ENCODE data around the gene FAM210A. TPM values are rescaled to one million over a fixed set of nuclear protein-coding genes. Genes with fewer than 3 reads are reported as not detected.
A peak's percentile ranks its signal among the peaks of the same experiment; 100 is the strongest.

The FAM210A gene
- polyA plus RNA-seq, 1 donor (not counting 4 experiments of a cell fraction or from before 2014, with no cell fraction given) = 31.7 TPM

GRCh38 chr18:13725566-13726231 is 659 bp downstream of the FAM210A start:
- Histone ChIP-seq H3K9ac (ENCODE audit: control insufficient read depth, extremely low read depth, insufficient read depth, low read length) (peak overlapping the region; percentile 96), H3K4me2 (ENCODE audit: control insufficient read depth, extremely low read depth, insufficient read depth, low read depth, low read length) (peak overlapping the region; percentile 66), H3K4me3 (ENCODE audit: control insufficient read depth in 2 of 3, extremely low read depth in 1 of 3, insufficient read depth in 2 of 3, low read depth in 1 of 3, low read length in 3 of 3) (peak overlapping the region; percentile 82 to 92 (median 85)), H3K4me1 (ENCODE audit: control insufficient read depth, extremely low read depth, insufficient read depth, low read length) (peaks cover 10% of the 10 kb centered on the region), H3K27ac (ENCODE audit: control insufficient read depth, insufficient read depth, low read length) (peak overlapping the region; percentile 92), H2AFZ (ENCODE audit: control insufficient read depth, low read length) (peak overlapping the region; percentile 78), H3K36me3 (ENCODE audit: control insufficient read depth in 2 of 2, extremely low read depth in 1 of 2, insufficient read depth in 2 of 2, low read length in 2 of 2) (peaks cover 7% of the 10 kb centered on the region in 2 experiments), H3K9me1 (ENCODE audit: control insufficient read depth, extremely low read depth, insufficient read depth, low read length) (no peaks in the 10 kb centered on the region), H4K20me1 (ENCODE audit: control insufficient read depth, extremely low read depth, insufficient read depth, low read length) (no peaks in the 10 kb centered on the region), H3K27me3 (ENCODE audit: control insufficient read depth, extremely low read depth, insufficient read depth, low read length) (no peaks in the 10 kb centered on the region), H3K79me2 (ENCODE audit: control insufficient read depth, insufficient read depth, low read length) (peaks cover 96% of the 10 kb centered on the region), H3K9me3 (ENCODE audit: control insufficient read depth, low read depth, low read length) (no peaks in the 10 kb centered on the region)
- FAIRE-seq = no peak
- dilution Hi-C loops (cut with MboI; ENCODE audit: extremely low pct_ligation_motif_present, low sequenced_read_pairs) = no loop called here
- no peak for DNase-seq (ENCODE audit: low read depth, low spot score)
- TF ChIP-seq CTCF (optimal IDR thresholded peaks at IDR 0.05 in 1 of 3, IDR thresholded peaks at IDR 0.05 in 1 of 3, conservative IDR thresholded peaks at IDR 0.05 in 1 of 3; ENCODE audit: extremely low read depth in 1 of 3, insufficient read depth in 2 of 3, low read length in 3 of 3) = no peak
- TF ChIP-seq EZH2 (IDR thresholded peaks at IDR 0.05; ENCODE audit: low read length) = no peak

GRCh38 chr18:13720847-13721246 is 5.5 kb downstream of the FAM210A start:
- TF ChIP-seq EZH2 (IDR thresholded peaks at IDR 0.05; ENCODE audit: low read length) = no peak
- H3K9me3 ChIP-seq (ENCODE audit: control insufficient read depth, low read depth, low read length) = no peaks in the 10 kb centered on the region
- H3K27me3 ChIP-seq (ENCODE audit: control insufficient read depth, extremely low read depth, insufficient read depth, low read length) = no peaks in the 10 kb centered on the region
- H3K4me3 ChIP-seq (ENCODE audit: control insufficient read depth in 2 of 3, extremely low read depth in 1 of 3, insufficient read depth in 2 of 3, low read depth in 1 of 3, low read length in 3 of 3) = no peak overlapping the region
- H3K9ac ChIP-seq (ENCODE audit: control insufficient read depth, extremely low read depth, insufficient read depth, low read length) = no peak overlapping the region
- H3K4me1 ChIP-seq (ENCODE audit: control insufficient read depth, extremely low read depth, insufficient read depth, low read length) = peaks cover 7% of the 10 kb centered on the region
- no peak for FAIRE-seq
- dilution Hi-C loops (cut with MboI; ENCODE audit: extremely low pct_ligation_motif_present, low sequenced_read_pairs) = no loop called here
- no peak overlapping the region for H3K27ac ChIP-seq (ENCODE audit: control insufficient read depth, insufficient read depth, low read length)
- H3K79me2 ChIP-seq (ENCODE audit: control insufficient read depth, insufficient read depth, low read length) = peaks cover 99% of the 10 kb centered on the region
- H4K20me1 ChIP-seq (ENCODE audit: control insufficient read depth, extremely low read depth, insufficient read depth, low read length) = no peaks in the 10 kb centered on the region
- H3K9me1 ChIP-seq (ENCODE audit: control insufficient read depth, extremely low read depth, insufficient read depth, low read length) = no peaks in the 10 kb centered on the region
- no peak overlapping the region for H2AFZ ChIP-seq (ENCODE audit: control insufficient read depth, low read length)
- H3K36me3 ChIP-seq (ENCODE audit: control insufficient read depth in 2 of 2, extremely low read depth in 1 of 2, insufficient read depth in 2 of 2, low read length in 2 of 2) = peaks cover 5 to 7% of the 10 kb centered on the region in 2 experiments
- H3K4me2 ChIP-seq (ENCODE audit: control insufficient read depth, extremely low read depth, insufficient read depth, low read depth, low read length) = no peak overlapping the region
- no peak for DNase-seq (ENCODE audit: low read depth, low spot score)

Measured in keratinocyte (primary cell).